H9 (cell line): Measurements from ENCODE around the gene PACSIN2. TPM values are rescaled to one million over a fixed set of nuclear protein-coding genes. Genes with fewer than 3 reads are reported as not detected.

ENCODE experiments used
- DNase-seq: peaks from one replicate; pipeline ENCODE4 v3.0.0-alpha.2; 2017
- H2AFZ ChIP-seq: one replicate; pipeline ENCODE4 v1.6.1; 2013; ENCODE audit warnings: mild to moderate bottlenecking, low read length, control low read depth, moderate library complexity
- H2AK5ac ChIP-seq: 2 replicates; pipeline ENCODE4 v1.6.1; 2013; ENCODE audit warnings: low read length, control low read depth, mixed read lengths; ENCODE audit not compliant: insufficient read length
- H2BK120ac ChIP-seq: one replicate; pipeline ENCODE4 v1.6.1; 2013; ENCODE audit warnings: low read depth, mild to moderate bottlenecking, low read length, control low read depth, inconsistent platforms; ENCODE audit not compliant: poor library complexity, severe bottlenecking
- H2BK12ac ChIP-seq: 2 replicates; pipeline ENCODE4 v1.6.1; 2013; ENCODE audit warnings: low read length, control low read depth, mixed read lengths, low read depth; ENCODE audit not compliant: insufficient read length
- H2BK15ac ChIP-seq: 2 replicates; pipeline ENCODE4 v1.6.1; 2013; ENCODE audit warnings: low read depth, low read length, control low read depth
- H2BK20ac ChIP-seq: one replicate; pipeline ENCODE4 v1.6.1; 2013; ENCODE audit warnings: low read depth, mild to moderate bottlenecking, low read length, control low read depth, inconsistent platforms; ENCODE audit not compliant: poor library complexity, severe bottlenecking
- H2BK5ac ChIP-seq: 2 replicates; pipeline ENCODE4 v1.6.1; 2013; ENCODE audit warnings: low read length, control low read depth, mixed read lengths; ENCODE audit not compliant: insufficient read length
- H3K14ac ChIP-seq: 2 replicates; pipeline ENCODE4 v1.6.1; 2013; ENCODE audit warnings: low read length, control low read depth; ENCODE audit not compliant: insufficient read depth
- H3K18ac ChIP-seq: 2 replicates; pipeline ENCODE4 v1.6.1; 2013; ENCODE audit warnings: low read depth, mild to moderate bottlenecking, mixed read lengths, low read length, control low read depth; ENCODE audit not compliant: insufficient read length
- H3K23ac ChIP-seq: 2 replicates; pipeline ENCODE4 v1.6.1; 2013; ENCODE audit warnings: low read length, control low read depth, mixed read lengths, low read depth; ENCODE audit not compliant: insufficient read length
- H3K23me2 ChIP-seq: 2 replicates; pipeline ENCODE4 v1.6.1; 2013; ENCODE audit warnings: low read depth, mild to moderate bottlenecking, mixed read lengths, low read length, control low read depth; ENCODE audit not compliant: insufficient read length, poor library complexity, severe bottlenecking
- H3K27ac ChIP-seq: 2 replicates; pipeline ENCODE4 v1.5.1; 2013; ENCODE audit warnings: low read length, control low read depth, mixed read lengths, low read depth; ENCODE audit not compliant: insufficient read length
- H3K27me3 ChIP-seq: 2 replicates; pipeline ENCODE4 v1.6.1; 2013; ENCODE audit warnings: low read length, control low read depth, inconsistent platforms; ENCODE audit not compliant: insufficient read depth
- H3K4ac ChIP-seq: 2 replicates; pipeline ENCODE4 v1.6.1; 2013; ENCODE audit warnings: low read depth, mild to moderate bottlenecking, control low read depth, inconsistent platforms, low read length, moderate library complexity
- H3K4me1 ChIP-seq: 2 replicates; pipeline ENCODE4 v1.6.1; 2013; ENCODE audit warnings: low read length, control low read depth, inconsistent platforms; ENCODE audit not compliant: insufficient read depth
- H3K4me2 ChIP-seq: 2 replicates; pipeline ENCODE4 v1.6.1; 2013; ENCODE audit warnings: low read length, control low read depth, mixed read lengths; ENCODE audit not compliant: insufficient read length, insufficient read depth
- H3K56ac ChIP-seq: 2 replicates; pipeline ENCODE4 v1.6.1; 2013; ENCODE audit warnings: low read depth, mild to moderate bottlenecking, mixed read lengths, low read length, control low read depth; ENCODE audit not compliant: insufficient read length
- H3K79me1 ChIP-seq: 2 replicates; pipeline ENCODE4 v1.6.1; 2013; ENCODE audit warnings: low read depth, mild to moderate bottlenecking, moderate library complexity, low read length, control low read depth, inconsistent platforms; ENCODE audit not compliant: insufficient read depth, poor library complexity, severe bottlenecking
- H3K79me2 ChIP-seq: 2 replicates; pipeline ENCODE4 v1.6.1; 2013; ENCODE audit warnings: low read length, control low read depth, inconsistent platforms; ENCODE audit not compliant: insufficient read depth
- H3K9ac ChIP-seq: 2 replicates; pipeline ENCODE4 v1.6.1; 2013; ENCODE audit warnings: low read length, control low read depth, mixed read lengths; ENCODE audit not compliant: insufficient read length; ENCODE audit errors: extremely low read depth
- H3K9me3 ChIP-seq: one replicate; pipeline ENCODE4 v1.6.1; 2013; ENCODE audit warnings: low read depth, low read length, inconsistent platforms; ENCODE audit not compliant: control insufficient read depth
- H3T11ph ChIP-seq: one replicate; pipeline ENCODE4 v1.6.1; 2013; ENCODE audit warnings: mild to moderate bottlenecking, low read length, control low read depth, inconsistent platforms
- H4K20me1 ChIP-seq: one replicate; pipeline ENCODE4 v1.6.1; 2013; ENCODE audit not compliant: control insufficient read depth, insufficient read length, insufficient read depth
- H4K5ac ChIP-seq: 2 replicates; pipeline ENCODE4 v1.6.1; 2013; ENCODE audit warnings: low read depth, mild to moderate bottlenecking, mixed read lengths, low read length, control low read depth; ENCODE audit not compliant: insufficient read length
- H4K8ac ChIP-seq: replicated peaks from 2 replicates; pipeline ENCODE4 v1.6.1; 2013; ENCODE audit warnings: low read length, control low read depth, mixed read lengths, low read depth; ENCODE audit not compliant: insufficient read length
- H4K91ac ChIP-seq: 2 replicates; pipeline ENCODE4 v1.6.1; 2013; ENCODE audit warnings: low read depth, mild to moderate bottlenecking, moderate library complexity, mixed read lengths, low read length, control low read depth; ENCODE audit not compliant: insufficient read length
- H3K27ac Mint-ChIP-seq, 3 experiments: 2 replicates in 2 of 3; 3 replicates in 1 of 3; pipeline ENCODE4 v1.8.0; 2020 to 2021; ENCODE audit warnings: mixed read lengths in 3 of 3, mild to moderate bottlenecking in 1 of 3, moderate library complexity in 1 of 3
- H3K27me3 Mint-ChIP-seq: 2 replicates; pipeline ENCODE4 v1.8.0; 2021; ENCODE audit warnings: low read depth, mild to moderate bottlenecking, moderate library complexity, mixed read lengths
- H3K36me3 Mint-ChIP-seq, 3 experiments: 2 replicates in 2 of 3; 3 replicates in 1 of 3; pipeline ENCODE4 v1.8.0; 2020 to 2021; ENCODE audit warnings: low read depth in 3 of 3, mixed read lengths in 3 of 3; ENCODE audit not compliant: insufficient read depth in 1 of 3
- H3K4me1 Mint-ChIP-seq, 2 experiments: 2 replicates each; pipeline ENCODE4 v1.8.0; 2020; ENCODE audit warnings: mixed read lengths in 2 of 2
- H3K4me3 Mint-ChIP-seq, 2 experiments: 2 replicates in 1 of 2; 3 replicates in 1 of 2; pipeline ENCODE4 v1.8.0; 2020 to 2021; ENCODE audit warnings: mild to moderate bottlenecking in 2 of 2, mixed read lengths in 2 of 2, moderate library complexity in 1 of 2
- H3K9me3 Mint-ChIP-seq, 2 experiments: 2 replicates in 1 of 2; 3 replicates in 1 of 2; pipeline ENCODE4 v1.8.0; 2020; ENCODE audit warnings: mild to moderate bottlenecking in 2 of 2, mixed read lengths in 2 of 2, moderate library complexity in 1 of 2
- CTCF ChIP-seq: fragments of 200-600 bp; sonication (generic); conservative IDR thresholded peaks from 3 replicates; pipeline ENCODE4 v1.8.0; 2021; ENCODE audit warnings: antibody characterized with exemption, mild to moderate bottlenecking
- WGBS: extraction: QIAGEN DNeasy Blood & Tissue Kit; methylation state at CpG from one replicate; pipeline ENCODE4 v1.1.7; 2013; ENCODE audit warnings: missing lambda C conversion rate, low lambda C conversion rate, mixed read lengths; ENCODE audit not compliant: insufficient read length; ENCODE audit errors: extremely low coverage; 5-methylcytosine and 5-hydroxymethylcytosine counted together
- total RNA-seq: library from RNA; stranded (reverse); gene quantifications from 2 replicates; pipeline ENCODE4 v1.2.1, GENCODE V29; 2021

Gene PACSIN2
- total RNA-seq, 1 experiment from 2014 or later = 62.3 TPM

DNA sequence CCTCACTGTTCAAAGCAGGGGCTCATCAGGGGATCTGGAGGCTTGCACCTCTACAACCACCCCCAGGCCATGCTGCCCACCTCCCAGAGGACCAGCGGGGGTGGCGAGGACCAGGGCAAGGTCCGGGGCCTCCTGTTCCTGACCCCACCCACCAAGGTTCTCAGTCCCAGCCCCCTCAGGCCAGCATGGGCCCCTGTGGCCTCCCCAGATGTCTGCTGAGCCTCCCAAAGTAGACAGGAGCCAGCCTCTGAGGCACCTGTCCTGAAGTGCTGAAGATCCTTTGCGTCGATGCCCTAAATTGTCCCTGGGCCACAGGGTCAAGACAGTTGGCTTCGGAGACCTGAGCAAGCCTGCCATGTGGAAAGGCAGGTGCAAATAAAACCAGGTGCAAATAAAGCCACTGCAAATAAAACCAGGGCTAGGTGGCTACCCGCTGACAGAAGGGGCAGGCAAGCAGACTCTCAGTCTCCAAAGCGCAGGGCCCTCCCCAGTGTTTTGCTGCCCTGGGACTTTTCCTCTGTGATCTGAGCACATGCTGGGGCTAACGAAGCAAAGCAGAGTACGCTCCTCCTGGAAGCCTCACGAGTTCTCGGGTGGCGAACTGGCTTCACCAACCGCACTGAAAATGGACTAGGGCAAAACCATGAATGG, 135.5 kb downstream of the PACSIN2 start:
- Histone ChIP-seq H3K23me2 (no peaks in the 10 kb centered on the region), H3K4ac (no peak overlapping the region), H3K14ac (no peak overlapping the region), H4K5ac (no peak overlapping the region), H3K79me2 (no peaks in the 10 kb centered on the region), H2BK20ac (no peak overlapping the region), H3K23ac (no peak overlapping the region), H3K79me1 (no peaks in the 10 kb centered on the region), H2BK5ac (no peak overlapping the region), H4K20me1 (no peaks in the 10 kb centered on the region), H2BK12ac (no peak overlapping the region), H3K9me3 (no peaks in the 10 kb centered on the region), H3K27ac (no peak overlapping the region), H3K9ac (no peak overlapping the region), H2BK15ac (no peak overlapping the region), H3K56ac (no peak overlapping the region), H2BK120ac (no peak overlapping the region), H4K91ac (no peak overlapping the region), H2AFZ (no peak overlapping the region), H4K8ac (no peak overlapping the region), H2AK5ac (no peak overlapping the region), H3K18ac (no peak overlapping the region), H3T11ph (no peak overlapping the region), H3K4me1 (no peaks in the 10 kb centered on the region), H3K27me3 (no peaks in the 10 kb centered on the region), H3K4me2 (no peak overlapping the region)
- peaks cover 15 to 63% (median 51%) of the 10 kb centered on the region in 3 experiments for H3K36me3 Mint-ChIP-seq
- H3K4me1 Mint-ChIP-seq = peaks cover 10 to 13% of the 10 kb centered on the region in 2 experiments
- no peak overlapping the region for H3K4me3 Mint-ChIP-seq
- no CpG with 5 or more reads among the region's 14 CpGs for WGBS
- DNase-seq = no peak
- no peaks in the 10 kb centered on the region for H3K27me3 Mint-ChIP-seq
- TF ChIP-seq CTCF = no peak
- H3K27ac Mint-ChIP-seq = peak overlapping the region in 1 of 3 experiments; percentile 14; a peak in 1 of 7 replicates
- H3K9me3 Mint-ChIP-seq = no peaks in the 10 kb centered on the region
